ENCODE results near the gene GRB10. TPM values are rescaled to one million over a fixed set of nuclear protein-coding genes. Genes with fewer than 3 reads are reported as not detected.

Gene GRB10
- total RNA-seq, 1 experiment from 2014 or later = 92.9 TPM

- Histone ChIP-seq H3K27me3 (ENCODE audit: control insufficient read depth, insufficient read depth, low read length) (no peaks in the 10 kb centered on the region), H3K36me3 (replicated peaks; ENCODE audit: control insufficient read depth, insufficient read depth, low read length) (peaks cover 2% of the 10 kb centered on the region; the same call in 1 of the 2 replicates), H3K4me3 (ENCODE audit: insufficient read depth, low read depth, low read length) (no peak overlapping the region)
- no peak for DNase-seq
These were observed 61.5 kb downstream of the GRB10 start for GRCh38 chr7:50721160-50721559.

DNA sequence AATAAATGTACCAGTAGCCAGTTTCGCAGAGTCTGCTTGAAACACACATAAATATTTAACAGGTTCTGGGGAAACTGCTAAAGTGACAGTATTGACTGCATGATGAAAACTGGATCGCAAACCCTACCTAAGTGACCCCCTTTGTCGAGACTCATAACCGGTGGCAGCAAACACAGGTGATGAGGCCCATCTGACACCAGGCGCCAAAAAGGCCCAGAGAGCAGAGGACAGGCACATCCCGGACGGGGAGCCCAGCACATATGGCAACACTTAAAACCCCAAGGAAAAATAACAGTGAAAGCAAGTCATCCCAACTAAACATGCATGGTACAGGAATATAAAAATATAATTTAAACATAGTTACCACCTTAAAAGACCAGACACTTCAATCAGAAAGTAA is 62.4 kb downstream of the GRB10 start:
- no peak overlapping the region for H3K4me3 ChIP-seq (ENCODE audit: insufficient read depth, low read depth, low read length)
- peaks cover 2% of the 10 kb centered on the region; the same call in 1 of the 2 replicates for H3K36me3 ChIP-seq (replicated peaks; ENCODE audit: control insufficient read depth, insufficient read depth, low read length)
- no peaks in the 10 kb centered on the region for H3K27me3 ChIP-seq (ENCODE audit: control insufficient read depth, insufficient read depth, low read length)
- no peak for DNase-seq

- H3K36me3 ChIP-seq (replicated peaks; ENCODE audit: control insufficient read depth, insufficient read depth, low read length) = no peaks in the 10 kb centered on the region
- no peak overlapping the region for H3K4me3 ChIP-seq (ENCODE audit: insufficient read depth, low read depth, low read length)
- DNase-seq = no peak
- no peaks in the 10 kb centered on the region for H3K27me3 ChIP-seq (ENCODE audit: control insufficient read depth, insufficient read depth, low read length)
These were observed 63.8 kb downstream of the GRB10 start for GRCh38 chr7:50718876-50719275.

GRCh38 chr7:50718311-50718710 is 64.4 kb downstream of the GRB10 start:
- Histone ChIP-seq H3K27me3 (ENCODE audit: control insufficient read depth, insufficient read depth, low read length) (no peaks in the 10 kb centered on the region), H3K4me3 (ENCODE audit: insufficient read depth, low read depth, low read length) (no peak overlapping the region), H3K36me3 (replicated peaks; ENCODE audit: control insufficient read depth, insufficient read depth, low read length) (no peaks in the 10 kb centered on the region)
- no peak for DNase-seq

DNA sequence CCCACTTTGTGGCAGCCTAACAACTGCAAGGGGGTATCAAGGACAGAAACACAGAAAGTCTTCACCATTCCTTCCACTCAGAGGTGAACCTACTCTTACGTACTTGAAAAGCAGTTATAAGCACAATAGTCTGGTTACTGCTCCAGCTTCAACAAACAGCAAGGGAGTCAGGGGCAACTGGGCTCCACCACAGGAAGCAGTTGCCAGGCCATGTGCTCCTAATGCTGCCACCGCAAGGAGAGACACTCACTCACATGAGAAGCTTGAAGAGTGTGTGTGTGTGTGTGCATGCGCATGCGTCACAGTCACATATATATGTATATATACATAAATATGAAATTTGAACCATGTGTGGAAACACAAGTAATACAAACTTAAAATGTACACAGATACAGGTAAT is 65.5 kb downstream of the GRB10 start:
- Histone ChIP-seq H3K36me3 (replicated peaks; ENCODE audit: control insufficient read depth, insufficient read depth, low read length) (no peaks in the 10 kb centered on the region), H3K27me3 (ENCODE audit: control insufficient read depth, insufficient read depth, low read length) (no peaks in the 10 kb centered on the region), H3K4me3 (ENCODE audit: insufficient read depth, low read depth, low read length) (no peak overlapping the region)
- DNase-seq = no peak

DNA sequence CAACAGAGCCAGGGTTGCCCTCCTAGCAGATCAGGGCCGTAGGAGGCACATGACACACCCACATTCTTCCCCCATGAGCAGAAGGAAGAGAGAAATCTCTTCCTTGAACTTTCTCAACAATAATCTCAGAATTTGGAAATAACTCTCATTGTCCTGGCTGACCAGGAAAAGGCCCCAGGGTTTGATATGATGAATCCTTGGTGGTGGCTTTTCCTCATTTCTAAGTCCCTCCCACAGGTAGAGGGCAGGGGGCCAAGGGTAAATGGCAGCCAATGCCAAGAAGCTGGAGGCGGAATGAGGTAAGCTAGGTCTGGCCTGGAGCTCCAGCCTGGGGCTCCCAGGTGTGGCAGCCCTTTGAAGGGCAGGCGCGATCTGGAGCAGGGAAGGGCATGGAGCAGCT is 67.8 kb downstream of the GRB10 start:
- no peak for DNase-seq
- Histone ChIP-seq H3K4me3 (ENCODE audit: insufficient read depth, low read depth, low read length) (no peak overlapping the region), H3K27me3 (ENCODE audit: control insufficient read depth, insufficient read depth, low read length) (no peaks in the 10 kb centered on the region), H3K36me3 (replicated peaks; ENCODE audit: control insufficient read depth, insufficient read depth, low read length) (no peaks in the 10 kb centered on the region)

- Histone ChIP-seq H3K4me3 (ENCODE audit: insufficient read depth, low read depth, low read length) (no peak overlapping the region), H3K27me3 (ENCODE audit: control insufficient read depth, insufficient read depth, low read length) (no peaks in the 10 kb centered on the region), H3K36me3 (replicated peaks; ENCODE audit: control insufficient read depth, insufficient read depth, low read length) (no peaks in the 10 kb centered on the region)
- DNase-seq = no peak
These were observed 69.4 kb downstream of the GRB10 start for GRCh38 chr7:50713123-50713965.

DNA sequence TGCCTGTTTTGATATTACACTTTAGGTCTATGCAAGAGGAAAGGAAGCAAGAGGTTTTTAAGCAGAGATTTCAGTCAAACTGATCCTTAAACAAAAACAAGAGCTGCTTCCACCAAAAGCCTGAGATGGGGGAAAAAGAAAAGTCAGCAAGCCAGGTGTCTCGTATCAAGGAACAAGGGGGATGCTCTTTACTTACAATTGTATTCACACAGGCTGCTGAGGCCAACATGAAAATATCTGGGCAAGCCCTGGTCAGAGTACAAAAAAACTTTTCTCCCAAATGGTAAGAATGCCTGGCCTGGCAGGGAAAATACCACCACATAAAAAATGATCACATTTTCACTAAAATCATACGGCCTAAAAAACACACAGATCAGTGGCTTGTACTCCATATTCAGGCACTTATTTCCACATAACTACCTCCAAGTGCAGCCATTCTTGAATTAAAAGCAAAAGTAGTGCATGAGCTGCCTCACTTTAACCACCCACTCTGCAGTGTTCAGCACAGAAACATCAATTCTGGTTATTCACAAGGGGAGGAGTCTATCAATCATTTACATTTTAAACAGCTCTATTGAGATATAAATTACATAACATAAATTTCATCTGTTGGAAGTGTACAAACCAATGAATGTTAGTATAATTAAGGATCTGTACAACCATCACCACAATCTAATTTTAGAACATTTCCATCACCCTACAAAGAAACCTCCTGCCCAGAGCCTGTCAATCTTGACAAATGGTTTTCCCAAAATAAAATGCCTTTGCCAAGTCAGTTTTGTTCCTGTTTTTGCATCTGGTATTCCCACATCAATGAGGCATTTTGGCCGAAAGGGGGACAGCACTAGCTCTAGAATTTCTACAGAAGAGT is 70.2 kb downstream of the GRB10 start:
- no peak for DNase-seq
- Histone ChIP-seq H3K4me3 (ENCODE audit: insufficient read depth, low read depth, low read length) (no peak overlapping the region), H3K27me3 (ENCODE audit: control insufficient read depth, insufficient read depth, low read length) (no peaks in the 10 kb centered on the region), H3K36me3 (replicated peaks; ENCODE audit: control insufficient read depth, insufficient read depth, low read length) (no peaks in the 10 kb centered on the region)

DNA sequence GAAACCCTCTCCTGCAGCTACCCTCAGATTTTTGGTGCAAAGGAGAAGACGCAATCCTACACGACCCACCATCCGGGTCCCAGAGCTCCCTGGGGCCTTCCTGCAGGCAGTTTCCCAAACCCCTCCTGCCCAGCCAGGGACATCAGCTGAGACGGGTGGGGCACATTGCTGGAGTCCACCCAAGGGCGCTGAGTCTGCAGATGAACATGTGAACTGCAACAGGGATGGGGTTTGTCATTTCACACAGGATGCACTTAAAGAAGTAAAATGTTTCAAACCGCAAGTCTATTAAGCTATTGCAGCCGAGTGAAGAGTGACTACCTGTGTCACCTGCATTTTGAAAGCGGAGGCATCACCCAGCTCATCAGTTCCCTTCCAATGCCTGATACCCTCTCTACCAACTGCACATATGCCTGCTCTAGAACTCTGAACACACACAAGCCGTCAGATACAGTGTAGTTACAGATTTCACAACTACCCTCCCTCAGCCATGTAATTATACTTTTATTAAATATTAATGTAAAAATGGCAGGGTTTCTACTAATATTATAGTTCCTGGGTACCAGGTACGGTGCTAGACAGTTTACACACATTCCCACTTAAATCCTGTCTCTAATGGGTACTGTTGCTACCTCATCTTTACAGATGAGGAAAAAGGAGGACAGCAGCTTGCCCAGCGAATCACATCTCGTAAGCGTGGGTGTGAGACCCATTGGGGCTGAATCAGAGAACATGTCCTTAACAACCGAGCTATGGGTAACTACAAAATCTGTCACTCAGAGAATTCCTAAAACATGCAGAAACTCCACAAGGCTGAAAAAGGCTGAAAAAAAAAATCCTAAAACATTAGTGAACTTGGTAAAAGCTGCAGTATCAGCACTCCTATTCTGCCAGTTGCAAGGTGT is 71.2 kb downstream of the GRB10 start:
- Histone ChIP-seq H3K4me3 (ENCODE audit: insufficient read depth, low read depth, low read length) (no peak overlapping the region), H3K27me3 (ENCODE audit: control insufficient read depth, insufficient read depth, low read length) (no peaks in the 10 kb centered on the region), H3K36me3 (replicated peaks; ENCODE audit: control insufficient read depth, insufficient read depth, low read length) (no peaks in the 10 kb centered on the region)

GRCh38 chr7:50710441-50711154 is 72.1 kb downstream of the GRB10 start:
- Histone ChIP-seq H3K27me3 (ENCODE audit: control insufficient read depth, insufficient read depth, low read length) (no peaks in the 10 kb centered on the region), H3K4me3 (ENCODE audit: insufficient read depth, low read depth, low read length) (no peak overlapping the region), H3K36me3 (replicated peaks; ENCODE audit: control insufficient read depth, insufficient read depth, low read length) (no peaks in the 10 kb centered on the region)
- no peak for DNase-seq

More for the DNA sequence above, 71.2 kb downstream of the GRB10 start:
- no peak for DNase-seq

- Histone ChIP-seq H3K27me3 (ENCODE audit: control insufficient read depth, insufficient read depth, low read length) (no peaks in the 10 kb centered on the region), H3K36me3 (replicated peaks; ENCODE audit: control insufficient read depth, insufficient read depth, low read length) (no peaks in the 10 kb centered on the region), H3K4me3 (ENCODE audit: insufficient read depth, low read depth, low read length) (no peak overlapping the region)
- no peak for DNase-seq
These were observed 73.5 kb downstream of the GRB10 start for GRCh38 chr7:50709151-50709550.

- Histone ChIP-seq H3K4me3 (ENCODE audit: insufficient read depth, low read depth, low read length) (no peak overlapping the region), H3K27me3 (ENCODE audit: control insufficient read depth, insufficient read depth, low read length) (no peaks in the 10 kb centered on the region), H3K36me3 (replicated peaks; ENCODE audit: control insufficient read depth, insufficient read depth, low read length) (peaks cover 1% of the 10 kb centered on the region; the same call in 1 of the 2 replicates)
- DNase-seq = no peak
These were observed 75.3 kb downstream of the GRB10 start for GRCh38 chr7:50707236-50708006.

GRCh38 chr7:50706469-50706937 is 76.2 kb downstream of the GRB10 start:
- Histone ChIP-seq H3K4me3 (ENCODE audit: insufficient read depth, low read depth, low read length) (no peak overlapping the region), H3K36me3 (replicated peaks; ENCODE audit: control insufficient read depth, insufficient read depth, low read length) (peaks cover 3% of the 10 kb centered on the region; the same call in 1 of the 2 replicates), H3K27me3 (ENCODE audit: control insufficient read depth, insufficient read depth, low read length) (no peaks in the 10 kb centered on the region)
- no peak for DNase-seq
